Astrocyte (in vitro differentiated cells and primary cell): Measurements from ENCODE around the gene VPS11. TPM values are rescaled to one million over a fixed set of nuclear protein-coding genes. Genes with fewer than 3 reads are reported as not detected.

Experiments used
- DNase-seq: peaks from one replicate; pipeline ENCODE4 v3.0.0-alpha.2; 2010; ENCODE audit warnings: low read depth
- FAIRE-seq: peaks from 2 replicates; lab custom pipeline; 2011; peaks lifted over from hg19 to GRCh38; lab: Jason Lieb, UNC
- H2AFZ ChIP-seq: 2 replicates; pipeline ENCODE4 v1.6.0; 2012; ENCODE audit warnings: low read depth, low read length, inconsistent platforms
- H3K27ac ChIP-seq: 2 replicates; pipeline ENCODE4 v1.5.1; 2011; ENCODE audit warnings: low read depth, low read length, inconsistent platforms
- H3K27me3 ChIP-seq: 2 replicates; pipeline ENCODE4 v1.6.0; 2011; ENCODE audit warnings: low read length, inconsistent platforms; ENCODE audit not compliant: insufficient read depth
- H3K36me3 ChIP-seq: 2 replicates; pipeline ENCODE4 v1.5.1; 2011; ENCODE audit warnings: low read length, inconsistent platforms; ENCODE audit not compliant: insufficient read depth
- H3K4me1 ChIP-seq: 2 replicates; pipeline ENCODE4 v1.5.1; 2011; ENCODE audit warnings: low read length, inconsistent platforms; ENCODE audit not compliant: insufficient read depth
- H3K4me2 ChIP-seq: 2 replicates; pipeline ENCODE4 v1.6.0; 2012; ENCODE audit warnings: low read length, inconsistent platforms
- H3K4me3 ChIP-seq: 2 replicates; pipeline ENCODE4 v1.5.1; 2011; ENCODE audit warnings: low read depth, mild to moderate bottlenecking, low read length, inconsistent platforms; ENCODE audit not compliant: insufficient read depth
- H3K79me2 ChIP-seq: 2 replicates; pipeline ENCODE4 v1.6.0; 2012; ENCODE audit warnings: mild to moderate bottlenecking, low read length, inconsistent platforms; ENCODE audit not compliant: insufficient read depth
- H3K9ac ChIP-seq: 2 replicates; pipeline ENCODE4 v1.6.0; 2012; ENCODE audit warnings: mild to moderate bottlenecking, low read length, inconsistent platforms
- H3K9me3 ChIP-seq: 2 replicates; pipeline ENCODE4 v1.5.1; 2012; ENCODE audit warnings: low read depth, mild to moderate bottlenecking, low read length, inconsistent platforms; ENCODE audit not compliant: insufficient read depth
- H4K20me1 ChIP-seq: 2 replicates; pipeline ENCODE4 v1.6.0; 2012; ENCODE audit warnings: low read length, inconsistent platforms; ENCODE audit not compliant: insufficient read depth
- H3K27ac Mint-ChIP-seq: one replicate; pipeline ENCODE4 v1.8.0; 2021; ENCODE audit warnings: mild to moderate bottlenecking, mixed read lengths; ENCODE audit not compliant: unreplicated experiment
- H3K27me3 Mint-ChIP-seq: one replicate; pipeline ENCODE4 v1.8.0; 2021; ENCODE audit warnings: low read depth, mixed read lengths; ENCODE audit not compliant: unreplicated experiment
- H3K36me3 Mint-ChIP-seq: one replicate; pipeline ENCODE4 v1.8.0; 2021; ENCODE audit warnings: low read depth, mixed read lengths; ENCODE audit not compliant: unreplicated experiment
- H3K4me1 Mint-ChIP-seq: one replicate; pipeline ENCODE4 v1.8.0; 2021; ENCODE audit warnings: low read depth, mixed read lengths; ENCODE audit not compliant: unreplicated experiment
- H3K4me3 Mint-ChIP-seq: one replicate; pipeline ENCODE4 v1.8.0; 2021; ENCODE audit warnings: mild to moderate bottlenecking, moderate library complexity, mixed read lengths; ENCODE audit not compliant: unreplicated experiment
- H3K9me3 Mint-ChIP-seq: one replicate; pipeline ENCODE4 v1.8.0; 2021; ENCODE audit warnings: mild to moderate bottlenecking, mixed read lengths; ENCODE audit not compliant: unreplicated experiment
- EZH2 ChIP-seq: IDR thresholded peaks from 2 replicates; pipeline ENCODE4 v1.6.1; 2012; ENCODE audit warnings: mild to moderate bottlenecking, low read length, inconsistent platforms; ENCODE audit not compliant: insufficient read depth
- total RNA-seq: library from RNA; stranded (reverse); gene quantifications from 2 replicates; pipeline ENCODE4 v1.2.1, GENCODE V29; 2021
- TF ChIP-seq, protein P1 (sequence below): IDR thresholded peaks from 2 replicates; pipeline ENCODE4 v1.5.1; 2011; ENCODE audit warnings: low read depth, mild to moderate bottlenecking, inconsistent platforms, low read length, moderate library complexity; ENCODE audit not compliant: insufficient read depth

Gene VPS11
- total RNA-seq, 1 donor from 2014 or later = 24.0 TPM

DNA sequence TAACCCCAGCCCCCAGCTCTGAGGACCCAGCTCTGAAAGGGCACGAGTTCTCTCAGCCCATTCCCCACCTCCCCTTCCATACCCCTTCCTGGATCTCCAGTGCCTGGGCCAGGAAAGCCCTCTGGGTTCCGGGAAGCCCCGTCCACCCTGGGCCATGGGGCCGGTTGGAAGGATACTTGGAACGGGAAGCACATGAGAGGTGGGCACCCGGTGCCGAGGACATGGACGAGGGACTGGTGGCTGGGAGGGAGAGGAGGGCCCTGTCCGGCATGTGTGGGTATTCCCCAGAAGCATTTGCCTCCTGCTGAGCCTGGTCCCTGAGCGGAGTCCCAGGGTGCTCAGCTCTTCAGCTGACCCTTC lies 48.6 kb downstream of the VPS11 start:
- H3K27me3 ChIP-seq = no peaks in the 10 kb centered on the region
- Mint-ChIP-seq H3K4me1 (peaks cover 7% of the 10 kb centered on the region), H3K27ac (no peak overlapping the region), H3K4me3 (no peak overlapping the region), H3K27me3 (no peaks in the 10 kb centered on the region), H3K36me3 (peaks cover 25% of the 10 kb centered on the region), H3K9me3 (no peaks in the 10 kb centered on the region)
- FAIRE-seq (no peak), DNase-seq (no peak)
- no peak overlapping the region for H2AFZ ChIP-seq
- H3K4me3 ChIP-seq = no peak overlapping the region
- H3K4me1 ChIP-seq = peaks cover 9% of the 10 kb centered on the region
- H3K9ac ChIP-seq = no peak overlapping the region
- H3K4me2 ChIP-seq = no peak overlapping the region
- H4K20me1 ChIP-seq = no peaks in the 10 kb centered on the region
- no peak overlapping the region for H3K27ac ChIP-seq
- TF ChIP-seq, protein P1, sequence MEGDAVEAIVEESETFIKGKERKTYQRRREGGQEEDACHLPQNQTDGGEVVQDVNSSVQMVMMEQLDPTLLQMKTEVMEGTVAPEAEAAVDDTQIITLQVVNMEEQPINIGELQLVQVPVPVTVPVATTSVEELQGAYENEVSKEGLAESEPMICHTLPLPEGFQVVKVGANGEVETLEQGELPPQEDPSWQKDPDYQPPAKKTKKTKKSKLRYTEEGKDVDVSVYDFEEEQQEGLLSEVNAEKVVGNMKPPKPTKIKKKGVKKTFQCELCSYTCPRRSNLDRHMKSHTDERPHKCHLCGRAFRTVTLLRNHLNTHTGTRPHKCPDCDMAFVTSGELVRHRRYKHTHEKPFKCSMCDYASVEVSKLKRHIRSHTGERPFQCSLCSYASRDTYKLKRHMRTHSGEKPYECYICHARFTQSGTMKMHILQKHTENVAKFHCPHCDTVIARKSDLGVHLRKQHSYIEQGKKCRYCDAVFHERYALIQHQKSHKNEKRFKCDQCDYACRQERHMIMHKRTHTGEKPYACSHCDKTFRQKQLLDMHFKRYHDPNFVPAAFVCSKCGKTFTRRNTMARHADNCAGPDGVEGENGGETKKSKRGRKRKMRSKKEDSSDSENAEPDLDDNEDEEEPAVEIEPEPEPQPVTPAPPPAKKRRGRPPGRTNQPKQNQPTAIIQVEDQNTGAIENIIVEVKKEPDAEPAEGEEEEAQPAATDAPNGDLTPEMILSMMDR = no peak
- no peak for TF ChIP-seq EZH2
- H3K36me3 ChIP-seq = peaks cover 10% of the 10 kb centered on the region
- no peaks in the 10 kb centered on the region for H3K9me3 ChIP-seq
- no peaks in the 10 kb centered on the region for H3K79me2 ChIP-seq

DNA sequence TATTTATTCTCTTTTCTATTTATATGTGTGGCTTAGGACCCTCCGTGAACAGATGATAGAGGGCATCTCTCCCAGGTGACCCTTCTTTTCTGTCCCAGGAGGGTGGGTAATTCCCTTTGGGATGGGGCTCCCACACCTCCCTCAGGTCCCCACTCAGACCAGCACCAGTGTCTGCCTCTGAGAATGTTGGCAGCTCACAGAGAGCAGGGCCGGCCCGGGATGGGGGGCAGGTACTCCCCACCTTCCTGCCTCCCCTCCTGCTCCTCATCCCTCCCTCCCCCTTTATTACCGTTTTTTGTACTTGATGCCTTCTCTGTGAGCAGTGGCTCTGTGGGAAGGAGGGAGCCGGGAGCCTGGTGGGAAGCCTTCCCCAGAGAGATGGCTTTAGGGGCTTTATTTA lies 49.0 kb downstream of the VPS11 start:
- Histone ChIP-seq H4K20me1 (no peaks in the 10 kb centered on the region), H3K4me3 (no peak overlapping the region), H3K4me1 (peaks cover 9% of the 10 kb centered on the region), H2AFZ (no peak overlapping the region), H3K27ac (no peak overlapping the region), H3K79me2 (peaks cover 2% of the 10 kb centered on the region), H3K9me3 (no peaks in the 10 kb centered on the region), H3K27me3 (no peaks in the 10 kb centered on the region), H3K4me2 (no peak overlapping the region), H3K9ac (no peak overlapping the region), H3K36me3 (peaks cover 6% of the 10 kb centered on the region)
- Mint-ChIP-seq H3K9me3 (no peaks in the 10 kb centered on the region), H3K36me3 (peaks cover 21% of the 10 kb centered on the region), H3K27ac (no peak overlapping the region), H3K4me1 (peaks cover 7% of the 10 kb centered on the region), H3K27me3 (no peaks in the 10 kb centered on the region), H3K4me3 (no peak overlapping the region)
- FAIRE-seq (no peak), DNase-seq (no peak)
- TF ChIP-seq, protein P1 = no peak
- TF ChIP-seq EZH2 = no peak

DNA sequence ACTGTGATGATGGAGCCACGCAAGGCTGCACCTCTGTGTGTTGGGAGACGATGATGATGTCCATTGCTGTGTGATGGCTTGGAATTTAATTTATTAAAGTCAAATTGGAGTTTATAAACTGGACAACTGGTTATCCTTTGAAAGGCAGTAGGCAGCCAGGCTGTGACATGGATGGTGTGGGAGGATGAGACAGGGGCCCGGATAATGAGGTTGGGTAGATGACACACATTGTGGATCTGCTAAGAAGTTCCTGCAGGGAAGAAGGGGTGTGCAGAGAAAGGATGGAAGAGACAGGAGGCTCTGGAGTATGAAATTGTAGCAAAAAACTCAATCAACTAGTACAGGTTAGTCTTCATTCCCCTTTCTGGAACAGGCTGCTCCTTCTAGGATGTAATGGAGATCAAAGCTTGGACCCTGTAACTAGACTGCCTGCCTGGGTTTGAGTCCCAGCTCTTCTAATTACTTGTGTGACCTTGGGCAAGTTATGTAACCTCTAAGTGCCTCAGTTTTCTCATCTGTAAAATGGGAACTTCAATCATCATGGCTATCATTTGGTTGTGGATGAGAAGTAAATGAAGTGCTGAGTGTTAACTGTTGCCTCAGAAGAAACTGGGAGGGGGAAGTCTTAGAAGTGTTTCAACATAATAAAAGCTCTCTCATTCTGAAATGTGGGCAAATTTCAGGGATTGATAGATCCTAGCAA lies 49.5 kb downstream of the VPS11 start:
- Histone ChIP-seq H2AFZ (no peak overlapping the region), H3K36me3 (peaks cover under 1% of the 10 kb centered on the region), H3K27me3 (no peaks in the 10 kb centered on the region), H3K79me2 (peaks cover 7% of the 10 kb centered on the region), H3K27ac (no peak overlapping the region), H3K9me3 (no peaks in the 10 kb centered on the region), H4K20me1 (no peaks in the 10 kb centered on the region), H3K4me1 (peaks cover 10% of the 10 kb centered on the region), H3K4me2 (no peak overlapping the region), H3K4me3 (no peak overlapping the region), H3K9ac (no peak overlapping the region)
- Mint-ChIP-seq H3K9me3 (no peaks in the 10 kb centered on the region), H3K4me3 (no peak overlapping the region), H3K36me3 (peaks cover 21% of the 10 kb centered on the region), H3K4me1 (peaks cover 7% of the 10 kb centered on the region), H3K27ac (no peak overlapping the region), H3K27me3 (no peaks in the 10 kb centered on the region)
- no peak for FAIRE-seq
- DNase-seq = no peak
- TF ChIP-seq EZH2 = no peak
- TF ChIP-seq, protein P1 = no peak
